Measurements from ENCODE around the gene TXNL1. TPM values are rescaled to one million over a fixed set of nuclear protein-coding genes. Genes with fewer than 3 reads are reported as not detected.

The TXNL1 gene
- total RNA-seq, 1 experiment from 2014 or later = 85.5 TPM

Other genes starting within 250 kb of the TXNL1 start
- gene WDR7, start 12.8 kb upstream of the TXNL1 start, total RNA-seq (2014; rRNA removed; shearing (Covaris generic); ENCODE audit: low replicate concordance) = 2.6 and 6.6 TPM in 2 replicates